ENCODE data around the gene PECR. TPM values are rescaled to one million over a fixed set of nuclear protein-coding genes. Genes with fewer than 3 reads are reported as not detected.

The PECR gene
- total RNA-seq, 4 donors from 2014 or later, result 11.1 to 15.6 (median 11.9) TPM

DNA sequence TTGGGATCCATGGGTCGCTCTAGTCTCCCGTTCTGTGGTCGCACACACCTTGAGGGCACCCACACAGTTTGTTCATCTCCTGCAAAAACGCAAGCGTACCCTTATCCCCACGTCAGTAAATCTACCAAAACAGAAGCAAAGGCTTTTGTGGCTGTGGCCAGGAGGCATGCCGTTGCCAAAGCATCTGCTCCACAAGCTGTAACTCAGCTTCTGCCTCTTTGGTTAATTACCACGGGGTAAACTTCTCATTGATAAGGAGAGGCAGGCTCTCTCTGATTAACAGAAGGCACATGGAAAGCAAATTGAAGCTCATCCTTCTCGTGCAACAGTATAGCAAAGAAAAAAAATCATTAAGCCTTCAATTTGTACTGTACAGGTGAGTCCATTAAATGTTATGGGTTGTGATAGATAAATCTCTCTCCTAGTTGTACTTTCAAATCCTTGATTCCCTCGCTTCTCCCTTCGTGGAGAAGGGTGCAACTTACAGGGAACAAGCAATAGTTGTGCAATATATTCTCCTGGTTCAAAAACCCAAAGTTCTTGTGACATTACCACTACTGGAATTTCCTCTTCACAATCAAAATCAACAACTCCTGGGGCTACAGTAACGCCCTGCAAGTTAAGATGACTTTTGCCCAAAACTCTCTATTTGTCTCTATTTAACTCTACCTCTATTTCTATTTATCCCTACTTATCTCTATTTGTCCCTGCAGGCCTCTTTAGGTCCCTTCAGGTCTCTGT lies 10.3 kb downstream of the PECR start:
- no peak for DNase-seq (ENCODE audit: low spot score in 2 of 2)
- no peaks in the 10 kb centered on the region for H3K9me3 ChIP-seq
- 80% methylated on average over 12 of the region's 12 CpGs for WGBS
- no peaks in the 10 kb centered on the region for H3K4me1 ChIP-seq
- no peaks in the 10 kb centered on the region for H3K36me3 ChIP-seq
- H3K27ac ChIP-seq, result no peak overlapping the region
- no peak overlapping the region for H3K4me3 ChIP-seq
- H3K27me3 ChIP-seq, result no peaks in the 10 kb centered on the region
- no peak for TF ChIP-seq POLR2A (IDR thresholded peaks at IDR 0.05)
- no peak for TF ChIP-seq EP300 (IDR thresholded peaks at IDR 0.05)
- no peak for TF ChIP-seq POLR2AphosphoS5 (IDR thresholded peaks at IDR 0.05)
- TF ChIP-seq, protein P1, sequence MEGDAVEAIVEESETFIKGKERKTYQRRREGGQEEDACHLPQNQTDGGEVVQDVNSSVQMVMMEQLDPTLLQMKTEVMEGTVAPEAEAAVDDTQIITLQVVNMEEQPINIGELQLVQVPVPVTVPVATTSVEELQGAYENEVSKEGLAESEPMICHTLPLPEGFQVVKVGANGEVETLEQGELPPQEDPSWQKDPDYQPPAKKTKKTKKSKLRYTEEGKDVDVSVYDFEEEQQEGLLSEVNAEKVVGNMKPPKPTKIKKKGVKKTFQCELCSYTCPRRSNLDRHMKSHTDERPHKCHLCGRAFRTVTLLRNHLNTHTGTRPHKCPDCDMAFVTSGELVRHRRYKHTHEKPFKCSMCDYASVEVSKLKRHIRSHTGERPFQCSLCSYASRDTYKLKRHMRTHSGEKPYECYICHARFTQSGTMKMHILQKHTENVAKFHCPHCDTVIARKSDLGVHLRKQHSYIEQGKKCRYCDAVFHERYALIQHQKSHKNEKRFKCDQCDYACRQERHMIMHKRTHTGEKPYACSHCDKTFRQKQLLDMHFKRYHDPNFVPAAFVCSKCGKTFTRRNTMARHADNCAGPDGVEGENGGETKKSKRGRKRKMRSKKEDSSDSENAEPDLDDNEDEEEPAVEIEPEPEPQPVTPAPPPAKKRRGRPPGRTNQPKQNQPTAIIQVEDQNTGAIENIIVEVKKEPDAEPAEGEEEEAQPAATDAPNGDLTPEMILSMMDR (IDR thresholded peaks at IDR 0.05), result no peak

- H3K9me3 ChIP-seq, result no peaks in the 10 kb centered on the region
- H3K4me3 ChIP-seq, result no peak overlapping the region
- H3K36me3 ChIP-seq, result peaks cover 2% of the 10 kb centered on the region
- no peak for DNase-seq (ENCODE audit: low spot score in 2 of 2)
- TF ChIP-seq, protein P1 (IDR thresholded peaks at IDR 0.05), result no peak
- TF ChIP-seq EP300 (IDR thresholded peaks at IDR 0.05) (no peak), POLR2A (IDR thresholded peaks at IDR 0.05) (no peak), POLR2AphosphoS5 (IDR thresholded peaks at IDR 0.05) (no peak)
- H3K4me1 ChIP-seq, result no peaks in the 10 kb centered on the region
- WGBS, result 91% methylated on average over 6 of the region's 6 CpGs
- H3K27me3 ChIP-seq, result no peaks in the 10 kb centered on the region
- H3K27ac ChIP-seq, result no peak overlapping the region
Measured at GRCh38 chr2:216070195-216070594, 11.4 kb downstream of the PECR start.

DNA sequence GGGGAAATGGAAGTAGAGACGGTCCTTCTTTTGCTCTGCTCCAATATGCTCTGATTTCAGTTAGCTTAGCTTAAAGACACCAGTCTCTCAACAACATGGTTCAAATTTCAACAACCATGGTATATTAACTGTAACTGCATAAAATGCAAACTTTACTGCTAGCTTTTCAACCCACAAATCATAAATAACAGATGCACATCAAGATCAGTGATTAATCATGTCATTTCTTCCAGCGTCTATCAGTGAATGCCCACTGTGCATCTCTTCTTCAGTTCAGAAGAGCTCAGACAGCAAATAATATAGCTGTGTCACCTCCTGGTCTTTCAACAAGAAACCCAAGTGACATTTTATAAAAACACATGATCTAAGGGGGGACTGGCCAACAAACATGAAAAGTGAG lies 12.6 kb downstream of the PECR start:
- TF ChIP-seq, protein P1 (IDR thresholded peaks at IDR 0.05), result no peak
- TF ChIP-seq POLR2A (IDR thresholded peaks at IDR 0.05) (no peak), POLR2AphosphoS5 (IDR thresholded peaks at IDR 0.05) (no peak), EP300 (IDR thresholded peaks at IDR 0.05) (no peak)
- peaks cover 9% of the 10 kb centered on the region for H3K36me3 ChIP-seq
- no peaks in the 10 kb centered on the region for H3K9me3 ChIP-seq
- no peak overlapping the region for H3K4me3 ChIP-seq
- WGBS, result 90% methylated on average over 2 of the region's 2 CpGs
- DNase-seq (ENCODE audit: low spot score in 2 of 2), result no peak
- no peak overlapping the region for H3K27ac ChIP-seq
- no peaks in the 10 kb centered on the region for H3K27me3 ChIP-seq
- no peaks in the 10 kb centered on the region for H3K4me1 ChIP-seq

DNA sequence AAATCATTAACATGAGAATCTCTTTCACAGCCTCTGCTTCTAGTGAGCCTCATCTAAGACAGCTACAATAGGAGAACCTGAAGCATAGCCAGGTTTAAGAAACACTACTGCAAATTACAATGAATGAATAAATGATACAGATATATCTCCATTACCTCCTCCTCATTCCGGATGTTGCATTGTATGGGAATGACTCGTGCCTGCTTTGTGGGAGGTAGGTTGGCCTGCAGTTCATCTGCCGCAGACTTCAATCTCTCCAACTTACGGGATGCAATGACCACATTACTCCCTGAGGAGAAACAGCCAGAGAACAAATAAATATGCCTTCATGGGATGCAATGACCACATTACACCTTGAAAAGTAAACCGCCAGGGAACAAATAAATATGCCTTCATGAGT lies 15.4 kb downstream of the PECR start:
- H3K27ac ChIP-seq, result no peak overlapping the region
- H3K4me1 ChIP-seq, result no peaks in the 10 kb centered on the region
- H3K27me3 ChIP-seq, result no peaks in the 10 kb centered on the region
- H3K4me3 ChIP-seq, result no peak overlapping the region
- WGBS, result 89% methylated on average over 5 of the region's 5 CpGs
- DNase-seq (ENCODE audit: low spot score in 2 of 2), result no peak
- TF ChIP-seq, protein P1 (IDR thresholded peaks at IDR 0.05), result no peak
- TF ChIP-seq EP300 (IDR thresholded peaks at IDR 0.05), result no peak
- no peak for TF ChIP-seq POLR2AphosphoS5 (IDR thresholded peaks at IDR 0.05)
- no peak for TF ChIP-seq POLR2A (IDR thresholded peaks at IDR 0.05)
- peaks cover 13% of the 10 kb centered on the region for H3K36me3 ChIP-seq
- no peaks in the 10 kb centered on the region for H3K9me3 ChIP-seq

DNA sequence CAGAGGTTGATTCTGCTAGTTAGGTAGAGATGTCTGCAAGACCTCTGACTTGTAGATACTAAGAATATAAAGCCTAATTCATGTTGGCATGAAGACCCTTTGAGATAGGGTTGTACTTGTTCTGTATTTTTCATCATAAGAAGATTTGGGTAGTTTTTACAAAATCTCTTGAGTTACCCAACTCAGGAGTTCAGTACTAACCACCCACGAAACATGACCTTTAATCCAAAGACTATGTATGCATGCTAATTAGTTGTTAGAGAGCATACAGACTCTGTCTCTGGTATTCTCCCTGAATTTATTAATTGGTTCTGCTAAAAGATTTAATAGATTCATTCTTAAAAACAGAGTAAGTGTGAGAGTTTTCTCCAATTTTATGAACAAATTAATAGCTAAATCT lies 16.9 kb downstream of the PECR start:
- WGBS, result 92% methylated on average over 1 of the region's 1 CpG
- H3K4me1 ChIP-seq, result no peaks in the 10 kb centered on the region
- TF ChIP-seq POLR2AphosphoS5 (IDR thresholded peaks at IDR 0.05), result no peak
- TF ChIP-seq, protein P1 (IDR thresholded peaks at IDR 0.05), result no peak
- TF ChIP-seq POLR2A (IDR thresholded peaks at IDR 0.05), result no peak
- TF ChIP-seq EP300 (IDR thresholded peaks at IDR 0.05), result no peak
- no peaks in the 10 kb centered on the region for H3K9me3 ChIP-seq
- no peak overlapping the region for H3K4me3 ChIP-seq
- H3K27me3 ChIP-seq, result no peaks in the 10 kb centered on the region
- peaks cover 13% of the 10 kb centered on the region for H3K36me3 ChIP-seq
- H3K27ac ChIP-seq, result no peak overlapping the region
- DNase-seq (ENCODE audit: low spot score in 2 of 2), result no peak

Data from suprapubic skin (tissue), 4 donors.